HG03097 (cell line): Measurements from ENCODE around the gene ST3GAL3.
"Not testable (repeated sequence)": the region's sequence is repeated elsewhere in the genome, so short reads cannot be mapped to it uniquely, and the experiment has no call there.

ENCODE experiments used
- ATAC-seq: cut with Tn5 transposase; IDR thresholded peaks from one replicate; pipeline ENCODE4 v1.9.1; 2021; ENCODE audit not compliant: unreplicated experiment, low FRiP score

The ST3GAL3 gene

DNA sequence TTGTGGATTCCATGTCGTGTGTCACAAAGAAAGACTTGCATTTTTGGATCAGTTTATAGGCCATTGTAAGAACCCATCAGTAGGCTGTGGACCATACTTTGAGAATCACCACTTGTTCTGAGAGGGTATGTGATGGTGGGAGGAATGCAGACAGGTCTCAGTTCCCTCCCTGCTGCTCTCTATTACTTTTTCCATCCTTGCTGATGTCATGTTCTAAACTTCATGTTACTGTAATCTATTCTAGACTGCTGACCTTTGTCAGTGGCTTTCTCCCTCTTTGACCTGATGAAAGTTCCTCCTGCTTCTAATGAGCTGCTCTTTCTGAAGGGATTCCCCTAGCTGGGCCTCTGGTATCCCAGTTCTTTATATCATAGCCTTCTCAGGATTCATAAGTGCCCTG lies 46.1 kb downstream of the ST3GAL3 start:
- ATAC-seq, result no peak

DNA sequence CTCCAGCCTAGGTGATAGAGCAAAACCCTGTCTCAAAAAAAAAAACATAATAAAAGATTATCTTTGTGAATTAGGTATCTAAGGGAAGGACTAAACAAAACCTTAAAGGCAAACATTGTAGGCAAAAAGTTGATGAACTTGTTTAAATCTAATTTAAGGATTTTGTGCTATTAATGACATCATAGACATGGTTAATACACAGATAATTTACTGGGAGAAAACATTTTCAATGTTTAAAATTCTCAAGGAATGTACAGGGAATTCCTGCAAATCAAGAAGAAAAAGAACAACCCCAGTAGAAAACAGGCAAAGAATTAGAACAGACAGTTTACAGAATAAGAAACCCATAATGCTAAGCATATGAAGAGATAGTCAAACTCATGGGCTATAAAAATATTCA lies 47.6 kb downstream of the ST3GAL3 start:
- no peak for ATAC-seq

- no peak for ATAC-seq
These were observed 50.2 kb downstream of the ST3GAL3 start for GRCh38 chr1:43757343-43758053.

GRCh38 chr1:43760745-43761317 lies 53.5 kb downstream of the ST3GAL3 start:
- no peak for ATAC-seq

- ATAC-seq, result no peak
These were observed 56.2 kb downstream of the ST3GAL3 start for GRCh38 chr1:43763497-43763973.

GRCh38 chr1:43764581-43764980 lies 57.2 kb downstream of the ST3GAL3 start:
- ATAC-seq, result no peak

GRCh38 chr1:43766086-43766784 lies 58.9 kb downstream of the ST3GAL3 start:
- no peak for ATAC-seq

DNA sequence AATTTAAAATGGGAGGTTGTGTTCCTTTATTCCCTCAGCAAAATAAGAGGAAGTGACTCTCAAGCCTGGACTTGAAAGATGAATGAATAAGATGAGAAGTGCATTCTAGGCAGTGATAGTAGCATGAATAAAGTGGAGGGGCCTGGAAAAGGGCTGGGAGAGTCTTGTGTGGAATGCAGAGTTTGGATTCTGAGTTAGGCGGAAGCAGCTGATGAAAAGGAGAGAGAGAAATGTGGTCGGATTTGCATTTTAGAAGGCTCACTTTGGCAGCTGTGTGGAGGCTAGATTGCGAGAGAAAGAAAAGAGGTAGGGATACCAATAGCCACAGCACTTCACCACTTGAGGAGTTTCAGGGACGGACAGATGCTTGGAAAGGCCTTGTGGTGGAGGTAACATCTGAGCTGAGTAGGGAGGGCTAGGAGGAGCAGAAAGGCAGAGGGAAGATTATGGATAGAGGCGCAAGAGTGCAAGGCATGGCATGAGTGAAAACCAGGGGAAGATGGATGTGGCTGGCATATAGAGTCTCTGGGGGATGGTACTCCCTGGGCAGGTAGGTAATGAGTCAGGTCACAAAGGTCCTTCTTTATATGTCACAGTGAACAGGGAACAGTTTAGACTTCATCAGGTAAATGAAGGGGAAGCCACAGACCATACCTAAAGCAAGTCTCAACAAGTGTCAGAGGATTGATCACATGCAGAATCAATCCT lies 59.6 kb downstream of the ST3GAL3 start:
- ATAC-seq, result no peak

DNA sequence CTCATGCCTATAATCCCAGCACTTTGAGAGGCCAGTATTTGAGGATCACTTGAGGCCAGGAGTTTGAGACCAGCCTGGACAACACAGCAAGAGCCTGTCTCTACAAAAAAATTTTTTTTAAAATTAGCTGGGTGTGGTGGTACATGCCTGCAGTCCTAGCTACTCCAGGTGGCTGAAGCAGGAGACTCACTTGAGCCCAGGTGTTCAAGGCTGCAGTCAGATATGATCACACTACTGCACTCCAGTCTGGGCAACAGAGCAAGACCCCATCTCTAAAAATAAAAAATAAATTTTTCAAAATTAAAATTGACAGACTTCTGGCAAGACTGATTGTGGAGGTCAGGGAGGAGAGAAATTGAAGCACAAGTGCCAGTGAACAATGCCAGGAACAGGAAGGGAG lies 60.8 kb downstream of the ST3GAL3 start:
- ATAC-seq, result no peak

DNA sequence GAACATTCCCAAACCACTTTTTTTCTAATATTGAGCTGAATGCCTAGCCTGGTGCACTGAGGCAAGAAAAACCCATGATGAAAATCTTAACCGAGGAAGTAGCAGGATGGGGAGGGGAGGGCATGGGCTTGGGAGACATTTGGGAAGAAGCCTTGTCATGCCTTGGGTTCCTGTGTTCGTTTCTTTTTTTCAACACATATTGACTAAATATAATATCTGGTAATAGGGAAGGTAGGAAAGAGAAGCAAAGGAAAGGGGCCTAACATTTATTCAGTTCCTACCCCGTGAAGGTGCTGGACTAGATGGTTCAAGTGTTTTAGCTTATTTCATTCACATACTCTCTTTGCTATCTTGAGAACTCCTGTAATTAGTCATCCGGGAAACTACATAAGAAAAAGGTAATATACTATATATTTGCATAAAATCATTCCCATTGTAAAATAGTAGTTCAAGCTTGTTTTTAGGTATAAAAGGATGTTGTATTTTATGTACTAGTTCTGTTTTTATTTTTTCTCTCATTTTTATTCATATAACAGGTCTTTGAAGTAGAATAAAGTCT lies 62.1 kb downstream of the ST3GAL3 start:
- ATAC-seq, result no peak

DNA sequence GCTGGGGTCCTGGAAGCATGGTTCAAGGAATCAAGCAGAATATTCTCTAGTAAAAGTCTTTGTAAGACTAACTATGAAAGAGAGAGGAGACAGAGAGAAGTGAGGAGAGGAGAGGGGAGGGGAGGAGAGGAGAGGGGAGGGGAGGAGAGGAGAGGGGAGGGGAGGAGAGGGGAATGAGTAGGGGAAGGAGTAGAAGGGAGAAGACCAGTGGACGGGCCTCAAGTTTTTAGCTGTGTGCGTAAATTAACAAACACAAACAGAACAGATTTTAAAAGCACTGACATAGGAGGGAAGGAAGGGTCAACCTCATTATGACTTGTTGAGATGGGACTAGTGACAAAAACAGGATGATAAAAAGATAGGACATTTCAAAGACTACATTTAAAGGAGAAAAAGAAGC lies 62.8 kb downstream of the ST3GAL3 start:
- no peak for ATAC-seq

GRCh38 chr1:43772978-43773377 lies 65.6 kb downstream of the ST3GAL3 start:
- no peak for ATAC-seq

- ATAC-seq, result no peak
These were observed 66.5 kb downstream of the ST3GAL3 start for GRCh38 chr1:43773821-43774220.

- ATAC-seq, result no peak
These were observed 67.0 kb downstream of the ST3GAL3 start for GRCh38 chr1:43774359-43774758.

DNA sequence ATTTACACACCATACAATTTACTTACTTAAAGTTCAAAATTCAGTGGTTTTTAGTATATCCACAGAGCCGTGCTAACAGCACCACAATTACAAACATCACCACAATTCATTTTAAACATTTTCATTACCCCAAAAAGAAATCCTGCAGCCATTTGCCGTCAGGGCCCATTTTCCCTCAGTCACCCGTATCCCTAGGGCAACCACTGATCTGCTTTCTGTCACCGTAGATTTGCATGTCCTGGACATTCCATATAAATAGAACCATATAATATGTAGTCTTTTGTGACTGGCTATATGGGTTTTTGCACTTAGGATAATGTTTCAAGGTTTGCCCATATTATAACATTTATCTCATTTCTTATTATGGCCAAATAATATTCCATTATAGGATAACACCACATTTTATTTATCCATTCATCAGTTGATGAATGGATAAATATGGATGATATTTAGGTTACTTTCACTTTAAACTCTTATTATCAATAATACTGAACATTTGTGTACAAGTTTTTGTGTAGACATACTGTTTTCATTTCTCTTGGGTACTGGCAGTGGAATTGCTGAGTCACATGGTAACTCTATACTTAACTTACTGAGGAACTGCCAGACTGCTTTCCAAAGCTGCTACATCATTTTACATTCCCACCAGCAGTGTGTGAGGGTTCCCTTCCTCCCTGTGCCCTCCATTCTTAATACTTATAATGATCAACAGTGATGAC lies 68.9 kb downstream of the ST3GAL3 start:
- no peak for ATAC-seq

DNA sequence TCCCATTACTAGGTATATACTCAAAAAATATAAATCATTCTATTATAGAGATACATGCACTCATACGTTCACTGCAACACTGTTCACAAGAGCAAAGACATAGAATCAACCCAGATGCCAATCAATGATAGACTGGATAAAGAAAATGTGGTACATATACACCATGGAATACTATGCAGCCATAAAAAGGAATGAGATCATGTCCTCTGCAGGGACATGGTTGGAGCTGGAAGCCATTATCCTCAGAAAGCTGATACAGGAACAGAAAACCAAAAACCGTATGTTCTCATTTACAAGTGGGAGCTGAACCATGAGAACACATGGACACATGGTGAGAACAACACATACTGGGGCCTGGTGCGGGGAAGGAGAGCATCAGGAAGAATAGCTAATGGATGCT lies 70.6 kb downstream of the ST3GAL3 start:
- not testable (repeated sequence) for ATAC-seq

- no peak for ATAC-seq
These were observed 71.9 kb downstream of the ST3GAL3 start for GRCh38 chr1:43779266-43779665.

DNA sequence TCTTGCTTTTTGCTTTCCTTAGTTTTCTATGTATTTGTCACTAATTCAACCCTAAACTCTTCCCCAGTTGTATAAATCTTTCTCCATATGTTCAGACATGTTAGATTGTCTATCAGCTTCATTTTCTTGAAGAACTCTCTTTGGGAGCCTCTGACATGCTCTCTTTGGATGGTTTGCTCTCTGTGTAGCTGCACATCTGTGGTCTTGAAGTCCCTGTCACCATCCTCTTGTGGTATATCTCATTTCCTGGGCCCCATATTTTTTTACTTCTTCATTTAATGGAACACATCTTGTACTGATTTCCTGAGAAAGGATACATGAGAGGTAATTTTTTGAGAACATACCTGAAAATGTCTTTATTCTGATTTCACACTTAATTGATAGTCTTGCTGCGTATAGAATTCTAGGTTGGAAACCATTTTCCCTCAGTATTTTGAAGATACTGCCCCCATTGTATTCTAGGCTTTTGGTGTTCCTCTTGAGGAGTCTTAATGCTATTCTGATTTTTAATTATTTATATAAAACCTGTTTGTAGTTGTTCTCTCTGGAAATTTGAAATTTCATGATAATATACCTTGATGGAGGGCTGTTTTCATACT lies 72.6 kb downstream of the ST3GAL3 start:
- ATAC-seq, result no peak

DNA sequence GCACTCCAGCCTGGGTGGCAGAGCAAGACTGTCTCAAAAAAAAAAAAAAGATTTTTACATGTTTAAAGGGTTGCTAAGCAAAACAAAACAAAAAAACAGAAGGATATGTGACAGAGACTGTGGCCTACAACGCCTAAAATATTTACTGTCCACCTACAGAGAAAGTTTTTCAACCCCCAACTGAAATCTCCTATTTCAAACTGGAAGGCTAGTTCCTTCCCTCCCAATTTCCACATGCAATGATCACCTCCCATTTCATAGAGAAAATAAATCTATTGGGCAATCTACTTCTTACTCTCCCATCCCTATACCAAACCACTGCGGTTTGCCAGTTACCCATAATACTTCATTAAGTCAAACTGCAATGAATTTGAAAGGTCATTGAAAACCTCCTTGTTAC lies 74.2 kb downstream of the ST3GAL3 start:
- no peak for ATAC-seq
